PC-3 (cell line): ENCODE data around the gene DOCK8.

Experiments used
- EZH2 ChIP-seq: fragments of 300-600 bp; sonication (generic); IDR thresholded peaks from one replicate; pipeline ENCODE4 v1.6.1; 2017; ENCODE audit warnings: antibody characterized with exemption, mild to moderate bottlenecking, low read length; ENCODE audit not compliant: unreplicated experiment
- EZH2phosphoT487 ChIP-seq: fragments of 300-600 bp; sonication (generic); IDR thresholded peaks from 2 replicates; pipeline ENCODE4 v1.6.1; 2018; ENCODE audit warnings: mild to moderate bottlenecking, antibody characterized with exemption, low read length, borderline replicate concordance

- TF ChIP-seq EZH2, result no peak
- no peak for TF ChIP-seq EZH2phosphoT487
Observed at GRCh38 chr9:259405-260404, 45.0 kb downstream of the DOCK8 start.
